Right kidney (tissue), 1 donor: Measurements from ENCODE around the gene SF3B3.
"Not testable (repeated sequence)": the region's sequence is repeated elsewhere in the genome, so short reads cannot be mapped to it uniquely, and the experiment has no call there.

Experiments used
- DNase-seq: peaks from one replicate; pipeline ENCODE4 v3.0.0-alpha.2; 2016

Gene SF3B3

DNA sequence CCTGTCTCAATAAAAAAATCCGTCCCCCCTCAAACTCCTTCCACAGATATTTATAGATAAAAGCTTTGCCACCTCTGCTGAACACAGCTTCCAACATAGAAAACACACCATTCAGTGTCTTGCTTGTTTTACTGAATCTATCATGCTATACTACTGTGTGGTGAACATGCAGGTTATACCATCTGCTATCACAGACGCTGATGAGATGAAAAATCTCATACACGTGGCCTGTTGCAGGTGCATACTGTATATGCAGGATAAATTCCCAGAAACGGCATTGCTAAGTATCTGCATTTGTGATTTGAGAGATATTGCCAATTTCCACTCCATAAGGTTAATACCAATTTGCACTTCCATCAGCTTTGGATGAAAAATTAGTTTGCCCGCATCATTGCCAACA is 92.3 kb downstream of the SF3B3 start:
- DNase-seq, result no peak

DNA sequence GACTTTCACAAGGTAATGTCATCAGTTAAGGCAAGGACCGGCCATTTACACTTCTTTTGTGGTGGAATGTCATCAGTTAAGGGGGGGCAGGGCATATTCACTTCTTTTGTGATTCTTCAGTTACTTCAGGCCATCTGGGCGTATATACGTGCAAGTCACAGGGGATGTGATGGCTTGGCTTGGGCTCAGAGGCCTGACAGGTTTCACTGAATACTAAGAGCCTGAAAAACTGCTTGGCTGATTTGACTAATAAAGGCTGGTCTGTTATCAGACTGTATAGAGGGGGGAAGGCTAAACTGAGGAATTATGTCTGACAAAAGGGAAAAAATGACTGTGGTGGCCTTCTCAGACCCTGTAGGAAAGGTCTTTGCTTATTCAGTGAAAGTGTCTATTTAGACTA is 98.2 kb downstream of the SF3B3 start:
- DNase-seq, result not testable (repeated sequence)
